Ishikawa (cell line): ENCODE data around the gene LRRC72.

Experiments
- FOXM1 ChIP-seq: IDR thresholded peaks from 2 replicates; pipeline ENCODE4 v1.6.1; 2012; ENCODE audit warnings: low read depth, borderline replicate concordance
- MAX ChIP-seq: IDR thresholded peaks from 2 replicates; pipeline ENCODE4 v1.6.1; 2012
- RAD21 ChIP-seq: IDR thresholded peaks from 2 replicates; pipeline ENCODE4 v1.6.1; 2012; ENCODE audit warnings: low read depth
- REST ChIP-seq: IDR thresholded peaks from 2 replicates; pipeline ENCODE4 v1.6.1; 2012; ENCODE audit warnings: low read depth, mild to moderate bottlenecking

- TF ChIP-seq REST: no peak
- TF ChIP-seq FOXM1: no peak
- TF ChIP-seq RAD21: no peak
- TF ChIP-seq MAX: no peak
Observed at GRCh38 chr7:16558761-16559302, 32.2 kb downstream of the LRRC72 start.
